GM23338 (cell line): Measurements from ENCODE around the gene ICAM1.

ENCODE experiments used
- CREB1 ChIP-seq: fragments of 250-450 bp; sonication (Bioruptor Pico); IDR thresholded peaks from 2 replicates; pipeline ENCODE4 v1.5.0; 2020; ENCODE audit warnings: low read depth, mild to moderate bottlenecking, moderate library complexity
- CTCF ChIP-seq, 2 experiments: fragments of 200-600 bp in 1 of 2; sonication (generic) in 1 of 2; conservative IDR thresholded peaks; 2 replicates each; pipeline versions ENCODE4 v1.5.1 to v1.6.1; 2016 to 2017; ENCODE audit warnings: antibody characterized with exemption in 2 of 2, low read depth in 2 of 2, mild to moderate bottlenecking in 2 of 2, moderate library complexity in 1 of 2
- ETS1 ChIP-seq: IDR thresholded peaks from 2 replicates; pipeline ENCODE4 v1.6.1; 2016; ENCODE audit warnings: antibody characterized with exemption
- EZH2 ChIP-seq: fragments of 200-600 bp; sonication (generic); IDR thresholded peaks from one replicate; pipeline ENCODE4 v1.8.0; 2017; ENCODE audit warnings: antibody characterized with exemption, mild to moderate bottlenecking, low read depth; ENCODE audit not compliant: unreplicated experiment
- EZH2phosphoT487 ChIP-seq: fragments of 200-600 bp; sonication (generic); IDR thresholded peaks from one replicate; pipeline ENCODE4 v1.8.1; 2018; ENCODE audit warnings: antibody characterized with exemption; ENCODE audit not compliant: unreplicated experiment
- JUNB ChIP-seq: IDR thresholded peaks from one replicate; pipeline ENCODE4 v1.6.1; 2016; ENCODE audit warnings: antibody characterized with exemption; ENCODE audit not compliant: unreplicated experiment
- POLR2AphosphoS5 ChIP-seq: IDR thresholded peaks from 2 replicates; pipeline ENCODE4 v1.6.1; 2016; ENCODE audit warnings: antibody characterized with exemption, low read depth
- REST ChIP-seq: IDR thresholded peaks from one replicate; pipeline ENCODE4 v1.6.1; 2018; ENCODE audit warnings: antibody characterized with exemption; ENCODE audit not compliant: unreplicated experiment
- ZNF114 ChIP-seq: fragments of 250-450 bp; sonication (Bioruptor Pico); IDR thresholded peaks from 2 replicates; pipeline ENCODE4 v1.5.0; 2020; ENCODE audit warnings: mild to moderate bottlenecking, moderate library complexity
- ZNF331 ChIP-seq: fragments of 250-450 bp; sonication (Bioruptor Pico); IDR thresholded peaks from 2 replicates; pipeline ENCODE4 v1.5.0; 2020; ENCODE audit warnings: low read depth, mild to moderate bottlenecking, moderate library complexity

GRCh38 chr19:10285393-10285792 is 14.5 kb downstream of the ICAM1 start:
- no peak for TF ChIP-seq CTCF (conservative IDR thresholded peaks at IDR 0.05; ENCODE audit: low read depth in 2 of 2)
- TF ChIP-seq REST, result no peak
- no peak for TF ChIP-seq EZH2phosphoT487
- TF ChIP-seq EZH2, result no peak
- TF ChIP-seq POLR2AphosphoS5, result no peak
- no peak for TF ChIP-seq CREB1 (CRISPR knock-in tag)
- TF ChIP-seq ZNF331, result no peak
- no peak for TF ChIP-seq JUNB
- no peak for TF ChIP-seq ZNF114 (CRISPR knock-in tag)
- no peak for TF ChIP-seq ETS1
